Nephron (organoid): ENCODE data around the gene GOLGA8T.
"Not testable (repeated sequence)": the region's sequence is repeated elsewhere in the genome, so short reads cannot be mapped to it uniquely, and the experiment has no call there.

ENCODE experiments used
- H3K27ac Mint-ChIP-seq, 3 experiments: 2 replicates each; pipeline ENCODE4 v1.8.0; 2020; ENCODE audit warnings: mixed read lengths in 3 of 3, mild to moderate bottlenecking in 2 of 3, moderate library complexity in 1 of 3
- H3K27me3 Mint-ChIP-seq: 2 replicates; pipeline ENCODE4 v1.8.0; 2021; ENCODE audit warnings: low read depth, mild to moderate bottlenecking, moderate library complexity, mixed read lengths
- H3K36me3 Mint-ChIP-seq: 2 replicates; pipeline ENCODE4 v1.8.0; 2020; ENCODE audit warnings: low read depth, mixed read lengths
- H3K4me1 Mint-ChIP-seq: 2 replicates; pipeline ENCODE4 v1.8.0; 2020; ENCODE audit warnings: mixed read lengths
- H3K4me3 Mint-ChIP-seq, 3 experiments: 2 replicates each; pipeline ENCODE4 v1.8.0; 2020; ENCODE audit warnings: mild to moderate bottlenecking in 3 of 3, mixed read lengths in 3 of 3, moderate library complexity in 2 of 3
- H3K9me3 Mint-ChIP-seq: 2 replicates; pipeline ENCODE4 v1.8.0; 2020; ENCODE audit warnings: mixed read lengths

The GOLGA8T gene, protein sequence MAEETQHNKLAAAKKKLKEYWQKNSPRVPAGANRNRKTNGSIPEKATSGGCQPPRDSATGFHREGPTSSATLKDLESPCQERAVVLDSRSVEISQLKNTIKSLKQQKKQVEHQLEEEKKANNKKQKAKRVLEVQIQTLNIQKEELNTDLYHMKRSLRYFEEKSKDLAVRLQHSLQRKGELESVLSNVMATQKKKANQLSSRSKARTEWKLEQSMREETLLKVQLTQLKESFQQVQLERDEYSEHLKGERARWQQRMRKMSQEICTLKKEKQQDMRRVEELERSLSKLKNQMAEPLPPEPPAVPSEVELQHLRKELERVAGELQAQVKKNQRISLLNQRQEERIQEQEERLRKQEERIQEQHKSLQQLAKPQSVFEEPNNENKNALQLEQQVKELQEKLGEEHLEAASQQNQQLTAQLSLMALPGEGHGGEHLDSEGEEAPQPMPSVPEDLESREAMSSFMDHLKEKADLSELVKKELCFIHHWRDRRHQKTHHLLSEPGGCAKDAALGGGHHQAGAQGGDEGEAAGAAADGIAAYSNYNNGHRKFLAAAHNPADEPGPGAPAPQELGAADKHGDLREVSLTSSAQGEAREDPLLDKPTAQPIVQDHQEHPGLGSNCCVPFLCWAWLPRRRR

GRCh38 chr15:30134751-30135150, at the start of gene GOLGA8T:
Gene GOLGA8T (plus strand): TSS chr15:30135051. CDS start chr15:30135149, 98 bp downstream.
- H3K4me1 Mint-ChIP-seq, H3K4me3 Mint-ChIP-seq, H3K27ac Mint-ChIP-seq: not testable (repeated sequence)

GRCh38 chr15:30097827-30098226, 37.0 kb upstream of the GOLGA8T start:
- H3K27me3 Mint-ChIP-seq, H3K36me3 Mint-ChIP-seq, H3K9me3 Mint-ChIP-seq, H3K27ac Mint-ChIP-seq, H3K4me1 Mint-ChIP-seq, H3K4me3 Mint-ChIP-seq: not testable (repeated sequence)

More at GRCh38 chr15:30134751-30135150, at the start of gene GOLGA8T:
- not testable (repeated sequence) for H3K27me3 Mint-ChIP-seq, H3K36me3 Mint-ChIP-seq, H3K9me3 Mint-ChIP-seq

DNA sequence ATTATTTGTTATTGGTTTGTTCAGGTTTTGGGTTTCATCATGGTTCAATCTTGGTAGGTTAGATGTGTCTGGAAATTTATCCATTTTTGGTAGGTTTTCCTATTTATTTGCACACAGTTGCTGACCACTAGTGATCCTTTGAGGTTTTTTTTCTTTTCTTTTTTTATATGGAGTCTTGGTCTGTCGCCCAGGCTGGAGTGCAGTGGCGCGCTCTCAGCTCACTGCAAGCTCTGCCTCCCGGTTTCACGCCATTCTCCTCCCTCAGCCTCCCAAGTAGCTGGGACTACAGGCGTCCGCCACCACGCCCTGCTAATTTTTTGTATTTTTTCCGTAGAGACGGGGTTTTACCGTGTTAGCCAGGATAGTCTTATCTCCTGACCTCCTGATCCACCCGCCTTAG, 32.0 kb upstream of the GOLGA8T start:
- H3K9me3 Mint-ChIP-seq, H3K4me3 Mint-ChIP-seq, H3K27ac Mint-ChIP-seq, H3K36me3 Mint-ChIP-seq, H3K27me3 Mint-ChIP-seq, H3K4me1 Mint-ChIP-seq: not testable (repeated sequence)

DNA sequence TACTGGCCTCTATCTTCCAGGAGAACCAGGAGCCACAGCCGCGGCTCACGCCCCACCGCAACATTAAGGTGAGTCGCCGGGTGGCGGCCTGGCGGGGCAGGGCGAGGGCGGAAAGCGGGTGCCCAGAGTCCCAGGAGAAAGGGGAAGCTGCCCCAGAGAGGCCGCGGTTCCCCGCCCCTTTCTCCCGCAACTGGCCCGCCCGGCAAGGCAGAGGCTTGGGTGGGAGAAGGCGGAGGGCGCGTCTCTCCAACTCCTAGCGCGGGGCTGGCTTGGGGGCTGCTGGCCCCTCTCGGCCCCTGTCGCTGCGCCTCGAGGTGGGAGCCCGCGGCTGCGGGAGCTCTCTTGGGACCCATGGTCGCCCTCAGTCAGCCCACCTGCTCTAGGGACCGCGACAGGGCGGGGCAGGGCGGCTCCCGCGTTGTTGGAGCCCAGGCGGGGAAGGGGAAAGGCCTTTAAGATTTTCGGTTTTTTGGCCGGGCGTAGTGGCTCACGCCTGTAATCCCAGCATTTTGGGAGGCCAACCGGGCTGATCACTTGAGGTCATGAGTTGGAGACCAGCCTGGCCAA, 30.8 kb upstream of the GOLGA8T start:
- H3K27ac Mint-ChIP-seq, H3K36me3 Mint-ChIP-seq, H3K9me3 Mint-ChIP-seq, H3K4me3 Mint-ChIP-seq, H3K4me1 Mint-ChIP-seq, H3K27me3 Mint-ChIP-seq: not testable (repeated sequence)

DNA sequence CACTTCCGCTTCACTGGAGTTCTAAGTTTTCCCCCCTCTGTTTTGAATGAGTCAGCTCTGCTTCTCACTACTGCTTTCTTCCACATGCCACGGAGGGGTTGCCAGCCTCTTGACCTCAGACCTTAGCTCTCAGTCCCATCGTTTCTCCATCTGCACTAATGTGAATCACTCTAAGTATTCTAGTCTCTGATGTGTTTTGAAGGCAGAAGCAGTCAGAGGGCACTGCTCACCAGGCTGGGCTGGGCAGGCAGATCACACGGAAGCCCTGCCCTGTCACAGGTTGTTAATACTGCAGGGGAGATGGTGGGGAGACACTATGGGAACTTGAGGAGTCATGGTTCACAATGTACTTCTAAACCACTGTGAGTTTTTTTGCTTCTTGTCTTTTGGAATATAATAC, 24.3 kb upstream of the GOLGA8T start:
- H3K27ac Mint-ChIP-seq, H3K36me3 Mint-ChIP-seq, H3K9me3 Mint-ChIP-seq, H3K27me3 Mint-ChIP-seq, H3K4me1 Mint-ChIP-seq, H3K4me3 Mint-ChIP-seq: not testable (repeated sequence)

- not testable (repeated sequence) for H3K4me3 Mint-ChIP-seq, H3K36me3 Mint-ChIP-seq, H3K27ac Mint-ChIP-seq, H3K9me3 Mint-ChIP-seq, H3K4me1 Mint-ChIP-seq, H3K27me3 Mint-ChIP-seq
Measured at GRCh38 chr15:30130066-30130465, 4.8 kb upstream of the GOLGA8T start.

GRCh38 chr15:30143246-30143645, 8.4 kb downstream of the GOLGA8T start:
- H3K9me3 Mint-ChIP-seq, H3K27ac Mint-ChIP-seq, H3K27me3 Mint-ChIP-seq, H3K4me1 Mint-ChIP-seq, H3K36me3 Mint-ChIP-seq, H3K4me3 Mint-ChIP-seq: not testable (repeated sequence)

GRCh38 chr15:30149891-30150290, 15.0 kb downstream of the GOLGA8T start:
- H3K4me3 Mint-ChIP-seq, H3K36me3 Mint-ChIP-seq: not testable (repeated sequence)

GRCh38 chr15:30162479-30163357, 27.9 kb downstream of the GOLGA8T start:
- H3K27ac Mint-ChIP-seq, H3K4me3 Mint-ChIP-seq, H3K4me1 Mint-ChIP-seq, H3K9me3 Mint-ChIP-seq, H3K36me3 Mint-ChIP-seq, H3K27me3 Mint-ChIP-seq: not testable (repeated sequence)

More at GRCh38 chr15:30149891-30150290, 15.0 kb downstream of the GOLGA8T start:
- not testable (repeated sequence) for H3K9me3 Mint-ChIP-seq, H3K27ac Mint-ChIP-seq, H3K27me3 Mint-ChIP-seq, H3K4me1 Mint-ChIP-seq

DNA sequence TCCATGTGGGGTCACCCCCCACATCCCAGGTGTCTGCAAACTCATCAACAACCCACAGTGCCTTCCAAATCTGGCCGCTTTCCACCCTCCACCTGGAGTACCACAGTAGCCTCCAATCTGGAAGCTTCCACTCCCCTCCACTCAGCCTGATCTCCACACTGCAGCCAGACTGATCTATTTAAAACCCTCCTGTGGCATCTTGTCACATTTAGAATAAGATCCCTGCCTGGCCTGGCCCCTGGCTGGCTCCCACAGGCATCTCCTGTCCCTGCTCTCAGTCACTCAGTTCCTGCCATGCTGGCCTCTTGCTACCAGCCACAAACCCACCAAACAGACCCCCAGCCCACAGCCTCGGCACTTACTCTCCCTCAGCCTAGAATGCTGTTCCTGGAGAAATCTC, 28.9 kb downstream of the GOLGA8T start:
- not testable (repeated sequence) for H3K27ac Mint-ChIP-seq, H3K36me3 Mint-ChIP-seq, H3K27me3 Mint-ChIP-seq, H3K9me3 Mint-ChIP-seq, H3K4me3 Mint-ChIP-seq, H3K4me1 Mint-ChIP-seq

GRCh38 chr15:30164257-30164656, 29.4 kb downstream of the GOLGA8T start:
- not testable (repeated sequence) for H3K27ac Mint-ChIP-seq, H3K4me1 Mint-ChIP-seq, H3K4me3 Mint-ChIP-seq, H3K27me3 Mint-ChIP-seq, H3K9me3 Mint-ChIP-seq, H3K36me3 Mint-ChIP-seq

- H3K36me3 Mint-ChIP-seq, H3K4me1 Mint-ChIP-seq, H3K27me3 Mint-ChIP-seq, H3K27ac Mint-ChIP-seq, H3K9me3 Mint-ChIP-seq, H3K4me3 Mint-ChIP-seq: not testable (repeated sequence)
Measured at GRCh38 chr15:30167403-30167802, 32.6 kb downstream of the GOLGA8T start.

- not testable (repeated sequence) for H3K27me3 Mint-ChIP-seq, H3K27ac Mint-ChIP-seq, H3K4me1 Mint-ChIP-seq, H3K9me3 Mint-ChIP-seq, H3K4me3 Mint-ChIP-seq, H3K36me3 Mint-ChIP-seq
Measured at GRCh38 chr15:30167886-30168285, 33.0 kb downstream of the GOLGA8T start.

- not testable (repeated sequence) for H3K9me3 Mint-ChIP-seq, H3K4me1 Mint-ChIP-seq, H3K27ac Mint-ChIP-seq, H3K4me3 Mint-ChIP-seq, H3K27me3 Mint-ChIP-seq, H3K36me3 Mint-ChIP-seq
Measured at GRCh38 chr15:30171452-30171851, 36.6 kb downstream of the GOLGA8T start.
